Measurements from ENCODE around the gene LGMN. TPM values are rescaled to one million over a fixed set of nuclear protein-coding genes. Genes with fewer than 3 reads are reported as not detected.

The LGMN gene
- polyA plus RNA-seq, 1 of the 3 experiments (the other 2 are of a cell fraction): 76.3 TPM

GRCh38 chr14:92747701-92748258 lies 647 bp downstream of the LGMN start:
- DNase-seq: peak; percentile 25
- no peaks in the 10 kb centered on the region for H3K9me3 ChIP-seq
- peak overlapping the region in 1 of 2 experiments; percentile 67; a peak in 3 of 4 replicates for H3K27ac ChIP-seq (ENCODE audit: low read depth in 2 of 2, low read length in 1 of 2)
- H3K27me3 ChIP-seq (ENCODE audit: insufficient read depth): no peaks in the 10 kb centered on the region
- H4K20me1 ChIP-seq (ENCODE audit: insufficient read depth): no peaks in the 10 kb centered on the region
- H2AFZ ChIP-seq (ENCODE audit: low read depth): peak overlapping the region; percentile 98
- peak overlapping the region; percentile 89 for H3K9ac ChIP-seq
- peak overlapping the region; percentile 76 to 93 for H3K4me3 ChIP-seq (ENCODE audit: low read depth in 2 of 2, low read length in 1 of 2)
- peaks cover 0 to 6% of the 10 kb centered on the region in 2 experiments; a peak in 1 of 4 replicates for H3K4me1 ChIP-seq (ENCODE audit: control insufficient read depth in 1 of 2, insufficient read depth in 2 of 2, low read depth in 1 of 2, low read length in 1 of 2)
- H3K4me2 ChIP-seq: peak overlapping the region; percentile 100
- no peaks in the 10 kb centered on the region for H3K36me3 ChIP-seq (replicated peaks in 1 of 2; ENCODE audit: control insufficient read depth in 1 of 2, insufficient read depth in 2 of 2, low read length in 1 of 2)
- H3K79me2 ChIP-seq (ENCODE audit: insufficient read depth): peaks cover 25% of the 10 kb centered on the region; the same call in 1 of the 2 replicates
- no peak for TF ChIP-seq EZH2phosphoT487 (IDR thresholded peaks at IDR 0.05; ENCODE audit: borderline replicate concordance, low read depth)
- TF ChIP-seq ZBTB33 (IDR thresholded peaks at IDR 0.05; ENCODE audit: borderline replicate concordance, low read depth): no peak
- no peak for TF ChIP-seq TEAD4 (IDR thresholded peaks at IDR 0.05; ENCODE audit: borderline replicate concordance, insufficient read depth)
- TF ChIP-seq FOXJ3 (CRISPR knock-in tag; IDR thresholded peaks at IDR 0.05): no peak
- TF ChIP-seq CHD2 (IDR thresholded peaks at IDR 0.05; ENCODE audit: low read length, partially characterized antibody): no peak
- TF ChIP-seq MXI1 (IDR thresholded peaks at IDR 0.05; ENCODE audit: low read depth, low read length): no peak
- TF ChIP-seq IRF3 (IDR thresholded peaks at IDR 0.05; ENCODE audit: low read depth, low read length): no peak
- no peak for TF ChIP-seq MAX (IDR thresholded peaks at IDR 0.05; ENCODE audit: low read depth)
- TF ChIP-seq GABPA (IDR thresholded peaks at IDR 0.05; ENCODE audit: low read depth): no peak
- no peak for TF ChIP-seq JUND (IDR thresholded peaks at IDR 0.05)
- no peak for TF ChIP-seq CTCF (IDR thresholded peaks at IDR 0.05)
- TF ChIP-seq RAD21 (IDR thresholded peaks at IDR 0.05; ENCODE audit: low read length): no peak
- no peak for TF ChIP-seq TCF12 (IDR thresholded peaks at IDR 0.05)
- TF ChIP-seq RFX5 (IDR thresholded peaks at IDR 0.05; ENCODE audit: low read length): no peak
- TF ChIP-seq FOXM1 (IDR thresholded peaks at IDR 0.05; ENCODE audit: low read depth): no peak
- TF ChIP-seq RCOR1 (IDR thresholded peaks at IDR 0.05; ENCODE audit: low read length): no peak
- TF ChIP-seq NRF1 (IDR thresholded peaks at IDR 0.05; ENCODE audit: low read depth, low read length): no peak
- no peak for TF ChIP-seq SIN3A (IDR thresholded peaks at IDR 0.05; ENCODE audit: borderline replicate concordance, low read depth, low read length)
- POLR2A ChIA-PET: interaction anchor here (0.5 to 1.0 kb wide), 2 partner anchors 8 to 17 kb away, joined by 3 to 4 read pairs; no protein-coding TSS in a partner anchor
- CTCF ChIA-PET: interaction anchor here (0.7 to 2.9 kb wide), 5 partner anchors 17 to 385 kb away, joined by 3 to 16 read pairs (median 3); no protein-coding TSS in a partner anchor
- peaks cover 3% of the 10 kb centered on the region for H3F3A ChIP-seq (replicated peaks; ENCODE audit: insufficient read depth)
- WGBS (ENCODE audit: low lambda C conversion rate): 14% methylated on average over 16 of the region's 16 CpGs
- H3K9me2 ChIP-seq: no peaks in the 10 kb centered on the region
